ENCODE data around the gene FAM118B. TPM values are rescaled to one million over a fixed set of nuclear protein-coding genes. Genes with fewer than 3 reads are reported as not detected.

The FAM118B gene
- total and polyA plus RNA-seq, 2 of the 4 experiments (the other 2 are of a cell fraction): 20.0 to 27.2 TPM

- in situ Hi-C loops (cut with MboI; ENCODE audit: low sequenced_read_pairs): no loop called here
- intact Hi-C loops (cut with micrococcal nuclease): no loop called here
- CTCF ChIA-PET: no interaction called here
Observed at GRCh38 chr11:126197277-126197939, 14.2 kb upstream of the FAM118B start.

More at GRCh38 chr11:126197277-126197939, 14.2 kb upstream of the FAM118B start:
- Histone ChIP-seq H3K9me1 (ENCODE audit: insufficient read depth, low read length) (no peaks in the 10 kb centered on the region), H4K5ac (ENCODE audit: low read depth, low read length) (no peak overlapping the region), H3K18ac (ENCODE audit: low read depth, low read length) (no peak overlapping the region), H4K20me1 (ENCODE audit: insufficient read depth, low read length) (no peaks in the 10 kb centered on the region; the same call in 1 of the 2 replicates), H2AK9ac (replicated peaks; ENCODE audit: low read depth, low read length, poor library complexity) (peak overlapping the region; percentile 85), H2BK5ac (ENCODE audit: low read depth, low read length, poor library complexity, severe bottlenecking) (no peak overlapping the region), H3K4ac (ENCODE audit: low read depth, low read length) (no peak overlapping the region), H4K8ac (ENCODE audit: low read depth in 2 of 2, low read length in 2 of 2) (no peak overlapping the region), H3K9me3 (ENCODE audit: control insufficient read depth, insufficient read depth, low read length) (no peaks in the 10 kb centered on the region), H2AFZ (replicated peaks; ENCODE audit: low read length, poor library complexity) (no peak overlapping the region), H3K36me3 (ENCODE audit: control insufficient read depth, insufficient read depth, low read length) (peaks cover 32% of the 10 kb centered on the region), H3K4me1 (ENCODE audit: control insufficient read depth, insufficient read depth, low read length) (no peaks in the 10 kb centered on the region), H3K27ac (ENCODE audit: insufficient read depth, low read length) (no peak overlapping the region), H3K14ac (replicated peaks; ENCODE audit: low read depth, low read length) (no peak overlapping the region), H2BK120ac (ENCODE audit: low read depth, low read length) (no peak overlapping the region), H4K91ac (ENCODE audit: insufficient read depth, low read depth, low read length) (no peak overlapping the region), H3K4me3 (ENCODE audit: insufficient read depth, low read depth, low read length) (no peak overlapping the region), H3K27me3 (ENCODE audit: control insufficient read depth, insufficient read depth, low read length) (no peaks in the 10 kb centered on the region), H3K4me2 (ENCODE audit: low read depth, low read length) (no peak overlapping the region), H3K9ac (ENCODE audit: low read depth, low read length) (no peak overlapping the region), H2BK15ac (ENCODE audit: low read depth, low read length) (no peak overlapping the region), H2BK20ac (ENCODE audit: low read depth, low read length) (no peak overlapping the region), H3K56ac (ENCODE audit: extremely low read depth, insufficient read depth, low read length) (no peak overlapping the region), H2AK5ac (ENCODE audit: low read depth, low read length) (no peak overlapping the region), H3K79me1 (ENCODE audit: low read depth in 1 of 2, low read length in 2 of 2) (no peaks in the 10 kb centered on the region; a peak in 1 of 4 replicates), H3K23ac (ENCODE audit: low read depth, low read length) (no peak overlapping the region)
- POLR2A ChIA-PET (ENCODE audit: unreplicated experiment): no interaction called here
- peak; percentile 35; the same call in 1 of the 2 replicates for ATAC-seq (ENCODE audit: low read depth)
- 83% methylated on average over 2 of the region's 7 CpGs; no CpG with 5 or more reads in 1 of the 2 experiments for WGBS, 2 experiments (ENCODE audit: extremely low coverage in 2 of 2, insufficient read length in 1 of 2)
- peak; percentile 90 for DNase-seq
- no TSS peak for BruUV-seq (replicated peaks)
- dilution Hi-C loops (cut with HindIII; ENCODE audit: low sequenced_read_pairs, unreplicated experiment): no loop called here
- TF ChIP-seq, protein P1, sequence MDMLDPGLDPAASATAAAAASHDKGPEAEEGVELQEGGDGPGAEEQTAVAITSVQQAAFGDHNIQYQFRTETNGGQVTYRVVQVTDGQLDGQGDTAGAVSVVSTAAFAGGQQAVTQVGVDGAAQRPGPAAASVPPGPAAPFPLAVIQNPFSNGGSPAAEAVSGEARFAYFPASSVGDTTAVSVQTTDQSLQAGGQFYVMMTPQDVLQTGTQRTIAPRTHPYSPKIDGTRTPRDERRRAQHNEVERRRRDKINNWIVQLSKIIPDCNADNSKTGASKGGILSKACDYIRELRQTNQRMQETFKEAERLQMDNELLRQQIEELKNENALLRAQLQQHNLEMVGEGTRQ (IDR thresholded peaks at IDR 0.05; ENCODE audit: low read depth, low read length): no peak
- TF ChIP-seq MAFK (IDR thresholded peaks at IDR 0.05; ENCODE audit: low read depth, low read length) (peak; percentile 57; the same call in 1 of the 2 replicates), SMC3 (IDR thresholded peaks at IDR 0.05; ENCODE audit: low read depth, low read length) (no peak)
